Dendritic cell treated with granulocyte-macrophage colony-stimulating factor and Interleukin-4, amounts not matched to agents 40 ng/mL and 50 ng/mL, for 4 days (primary cell): Measurements from ENCODE around the gene S100A7.

Experiments
- H3K27ac Mint-ChIP-seq: one replicate; pipeline ENCODE4 v1.8.0; 2022; ENCODE audit warnings: mild to moderate bottlenecking, mixed read lengths
- H3K27me3 Mint-ChIP-seq: one replicate; pipeline ENCODE4 v1.8.0; 2022; ENCODE audit warnings: mild to moderate bottlenecking, mixed read lengths
- H3K36me3 Mint-ChIP-seq: one replicate; pipeline ENCODE4 v1.8.0; 2022; ENCODE audit warnings: low read depth, mixed read lengths
- H3K4me1 Mint-ChIP-seq: one replicate; pipeline ENCODE4 v1.8.0; 2022; ENCODE audit warnings: low read depth, mixed read lengths
- H3K4me3 Mint-ChIP-seq: one replicate; pipeline ENCODE4 v1.8.0; 2022; ENCODE audit warnings: mild to moderate bottlenecking, moderate library complexity, mixed read lengths
- H3K9me3 Mint-ChIP-seq: one replicate; pipeline ENCODE4 v1.8.0; 2022; ENCODE audit warnings: mixed read lengths
- intact Hi-C: fragments of 100-400 bp; cut with micrococcal nuclease; formaldehyde crosslinking; loops from one replicate; pipeline ENCODE4 v1.15.0; 2022

The S100A7 gene

GRCh38 chr1:153488731-153489130 is 28.3 kb upstream of the S100A7 start:
- H3K27me3 Mint-ChIP-seq, result peaks cover 16% of the 10 kb centered on the region
- H3K4me3 Mint-ChIP-seq, result no peak overlapping the region
- H3K4me1 Mint-ChIP-seq, result peaks cover 11% of the 10 kb centered on the region
- H3K9me3 Mint-ChIP-seq, result no peaks in the 10 kb centered on the region
- intact Hi-C loops, result no loop called here
- H3K36me3 Mint-ChIP-seq, result no peaks in the 10 kb centered on the region
- H3K27ac Mint-ChIP-seq, result no peak overlapping the region

GRCh38 chr1:153487707-153488106 is 27.3 kb upstream of the S100A7 start:
- H3K4me3 Mint-ChIP-seq, result no peak overlapping the region
- H3K9me3 Mint-ChIP-seq, result no peaks in the 10 kb centered on the region

GRCh38 chr1:153485863-153486262 is 25.4 kb upstream of the S100A7 start:
- H3K36me3 Mint-ChIP-seq, result no peaks in the 10 kb centered on the region

More at GRCh38 chr1:153487707-153488106, 27.3 kb upstream of the S100A7 start:
- no peaks in the 10 kb centered on the region for H3K36me3 Mint-ChIP-seq
- no peak overlapping the region for H3K27ac Mint-ChIP-seq
- peaks cover 18% of the 10 kb centered on the region for H3K27me3 Mint-ChIP-seq
- peaks cover 11% of the 10 kb centered on the region for H3K4me1 Mint-ChIP-seq
- intact Hi-C loops, result no loop called here

DNA sequence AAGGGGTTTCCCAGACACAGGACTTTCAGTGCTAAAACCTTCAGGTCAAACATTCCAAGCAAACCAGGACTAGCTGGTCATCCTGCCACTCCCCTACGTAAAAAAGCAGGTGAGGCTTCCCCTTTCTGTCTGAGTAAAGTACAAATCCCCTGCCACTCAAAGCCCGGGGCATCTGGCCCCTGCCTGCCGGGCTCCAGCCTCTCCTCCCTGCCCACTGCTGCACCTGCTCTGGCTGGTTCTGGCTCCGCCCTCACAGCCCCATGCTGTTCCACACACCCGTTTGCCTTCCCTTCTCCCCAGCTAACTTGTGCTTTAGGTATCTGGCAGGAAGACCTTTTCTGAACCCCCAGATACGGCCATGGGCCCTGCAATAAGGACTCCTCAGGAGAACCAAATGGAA is 23.3 kb upstream of the S100A7 start:
- peaks cover 31% of the 10 kb centered on the region for H3K27me3 Mint-ChIP-seq
- H3K27ac Mint-ChIP-seq, result no peak overlapping the region
- intact Hi-C loops, result no loop called here

More at GRCh38 chr1:153485863-153486262, 25.4 kb upstream of the S100A7 start:
- peaks cover 4% of the 10 kb centered on the region for H3K4me1 Mint-ChIP-seq
- H3K27ac Mint-ChIP-seq, result no peak overlapping the region
- H3K4me3 Mint-ChIP-seq, result no peak overlapping the region
- H3K27me3 Mint-ChIP-seq, result peaks cover 18% of the 10 kb centered on the region
- intact Hi-C loops, result no loop called here
- H3K9me3 Mint-ChIP-seq, result no peaks in the 10 kb centered on the region

GRCh38 chr1:153481124-153481523 is 20.7 kb upstream of the S100A7 start:
- H3K27me3 Mint-ChIP-seq, result peaks cover 29% of the 10 kb centered on the region
- H3K4me1 Mint-ChIP-seq, result no peaks in the 10 kb centered on the region
- intact Hi-C loops, result no loop called here
- no peak overlapping the region for H3K27ac Mint-ChIP-seq
- H3K9me3 Mint-ChIP-seq, result no peaks in the 10 kb centered on the region
- no peak overlapping the region for H3K4me3 Mint-ChIP-seq
- no peaks in the 10 kb centered on the region for H3K36me3 Mint-ChIP-seq

More for the DNA sequence above, 23.3 kb upstream of the S100A7 start:
- Mint-ChIP-seq H3K4me1 (no peaks in the 10 kb centered on the region), H3K9me3 (no peaks in the 10 kb centered on the region), H3K4me3 (no peak overlapping the region), H3K36me3 (no peaks in the 10 kb centered on the region)

- no peak overlapping the region for H3K4me3 Mint-ChIP-seq
- H3K9me3 Mint-ChIP-seq, result no peaks in the 10 kb centered on the region
- H3K27ac Mint-ChIP-seq, result no peak overlapping the region
- no peaks in the 10 kb centered on the region for H3K36me3 Mint-ChIP-seq
- peaks cover 24% of the 10 kb centered on the region for H3K27me3 Mint-ChIP-seq
- no peaks in the 10 kb centered on the region for H3K4me1 Mint-ChIP-seq
- intact Hi-C loops, result no loop called here
Observed at GRCh38 chr1:153478692-153479618, 18.5 kb upstream of the S100A7 start.

- Mint-ChIP-seq H3K27me3 (peaks cover 20% of the 10 kb centered on the region), H3K9me3 (peaks cover 3% of the 10 kb centered on the region), H3K27ac (no peak overlapping the region), H3K4me3 (no peak overlapping the region), H3K4me1 (no peaks in the 10 kb centered on the region), H3K36me3 (no peaks in the 10 kb centered on the region)
- intact Hi-C loops, result no loop called here
Observed at GRCh38 chr1:153478047-153478691, 17.7 kb upstream of the S100A7 start.

- peaks cover 20% of the 10 kb centered on the region for H3K27me3 Mint-ChIP-seq
- no peaks in the 10 kb centered on the region for H3K36me3 Mint-ChIP-seq
- no peaks in the 10 kb centered on the region for H3K4me1 Mint-ChIP-seq
- H3K27ac Mint-ChIP-seq, result no peak overlapping the region
- peaks cover 17% of the 10 kb centered on the region for H3K9me3 Mint-ChIP-seq
- H3K4me3 Mint-ChIP-seq, result no peak overlapping the region
- intact Hi-C loops, result no loop called here
Observed at GRCh38 chr1:153476491-153477093, 16.1 kb upstream of the S100A7 start.

DNA sequence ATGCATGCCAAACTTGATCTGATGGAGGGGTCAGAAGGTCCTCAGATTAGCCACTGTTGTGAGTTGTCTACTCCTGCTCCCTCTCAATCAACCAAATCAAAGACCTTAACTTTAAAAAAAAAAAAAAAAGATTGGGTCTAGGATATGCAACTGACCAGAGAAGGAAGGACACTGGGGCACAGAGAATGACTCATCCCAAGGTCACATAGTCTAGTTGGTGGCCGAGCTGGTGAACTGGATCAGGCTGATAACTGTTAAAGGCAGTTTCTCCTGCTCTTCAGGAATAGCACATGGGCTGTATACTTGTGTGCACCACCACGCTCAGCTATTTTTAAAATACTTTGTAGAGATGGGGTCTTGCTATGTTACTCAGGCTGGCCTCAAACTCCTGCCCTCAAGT is 14.8 kb upstream of the S100A7 start:
- H3K4me3 Mint-ChIP-seq, result no peak overlapping the region
- H3K36me3 Mint-ChIP-seq, result no peaks in the 10 kb centered on the region
- no peak overlapping the region for H3K27ac Mint-ChIP-seq
- intact Hi-C loops, result no loop called here
- H3K9me3 Mint-ChIP-seq, result peaks cover 26% of the 10 kb centered on the region
- peaks cover 8% of the 10 kb centered on the region for H3K4me1 Mint-ChIP-seq
- peaks cover 13% of the 10 kb centered on the region for H3K27me3 Mint-ChIP-seq

DNA sequence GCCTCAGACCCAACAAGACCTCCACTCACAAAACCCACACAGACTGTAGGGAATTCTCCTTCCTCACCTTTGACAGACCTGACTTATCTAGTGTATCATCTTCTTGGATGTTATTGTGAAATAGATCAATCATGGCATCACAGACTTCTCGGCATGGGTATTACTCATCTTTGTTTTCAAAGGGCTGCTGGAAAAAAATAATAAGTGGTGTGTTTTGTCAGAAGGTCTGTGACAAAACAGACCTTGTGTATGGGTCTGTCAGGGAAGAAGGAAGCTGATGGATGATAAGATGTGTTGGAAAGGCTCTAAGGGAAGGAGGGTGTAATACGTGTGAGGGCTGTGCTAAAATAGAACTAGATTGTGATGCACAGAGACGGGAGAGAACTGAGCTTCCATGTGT is 13.9 kb upstream of the S100A7 start:
- Mint-ChIP-seq H3K9me3 (peaks cover 26% of the 10 kb centered on the region), H3K27me3 (peaks cover 9% of the 10 kb centered on the region), H3K4me3 (no peak overlapping the region), H3K27ac (no peak overlapping the region), H3K4me1 (peaks cover 8% of the 10 kb centered on the region), H3K36me3 (no peaks in the 10 kb centered on the region)
- intact Hi-C loops, result no loop called here

DNA sequence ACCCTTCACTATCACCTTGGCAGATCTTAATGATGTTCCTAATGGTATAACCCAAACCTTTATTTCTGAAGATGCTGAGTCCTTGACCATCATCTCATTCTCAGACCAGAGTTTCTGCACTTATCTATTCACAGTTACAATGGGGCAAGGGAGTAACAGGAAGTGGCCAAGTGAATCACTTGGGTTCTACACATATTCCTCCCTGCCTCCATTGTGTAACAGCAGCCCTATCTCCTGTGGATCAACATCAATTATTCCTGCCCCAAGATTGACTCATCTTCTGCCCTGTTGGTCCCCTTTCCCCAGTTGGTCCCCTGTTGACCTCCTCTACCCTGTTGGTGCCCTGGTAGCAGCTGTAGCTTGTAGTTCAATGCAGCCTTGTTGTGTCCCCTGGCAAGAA is 10.3 kb upstream of the S100A7 start:
- no peak overlapping the region for H3K4me3 Mint-ChIP-seq
- intact Hi-C loops, result no loop called here
- H3K9me3 Mint-ChIP-seq, result peaks cover 26% of the 10 kb centered on the region
- no peaks in the 10 kb centered on the region for H3K36me3 Mint-ChIP-seq
- H3K27ac Mint-ChIP-seq, result no peak overlapping the region
- H3K27me3 Mint-ChIP-seq, result peaks cover 16% of the 10 kb centered on the region
- H3K4me1 Mint-ChIP-seq, result peaks cover 8% of the 10 kb centered on the region

DNA sequence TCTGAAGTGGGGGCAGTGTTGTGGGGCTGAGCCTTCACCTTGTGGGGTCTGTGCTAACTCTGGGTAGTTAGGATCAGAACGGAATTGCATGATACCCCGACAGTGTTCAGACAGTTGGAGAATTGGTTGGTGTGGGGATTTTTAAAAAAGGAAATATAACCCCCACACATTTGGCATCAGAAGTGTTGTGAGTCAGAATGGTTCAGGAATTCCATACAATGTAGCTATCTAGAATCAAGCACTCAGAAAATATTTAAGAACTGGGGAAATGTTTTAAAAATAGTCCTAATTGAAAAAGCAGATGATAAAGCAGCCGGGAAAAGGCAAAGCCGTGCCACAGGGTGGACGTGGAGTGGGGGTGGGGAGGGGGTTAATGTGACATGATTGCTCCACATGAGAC is 6.5 kb upstream of the S100A7 start:
- Mint-ChIP-seq H3K27me3 (peaks cover 29% of the 10 kb centered on the region), H3K4me1 (peaks cover 16% of the 10 kb centered on the region), H3K4me3 (no peak overlapping the region), H3K9me3 (peaks cover 11% of the 10 kb centered on the region), H3K36me3 (no peaks in the 10 kb centered on the region), H3K27ac (no peak overlapping the region)
- intact Hi-C loops, result no loop called here

DNA sequence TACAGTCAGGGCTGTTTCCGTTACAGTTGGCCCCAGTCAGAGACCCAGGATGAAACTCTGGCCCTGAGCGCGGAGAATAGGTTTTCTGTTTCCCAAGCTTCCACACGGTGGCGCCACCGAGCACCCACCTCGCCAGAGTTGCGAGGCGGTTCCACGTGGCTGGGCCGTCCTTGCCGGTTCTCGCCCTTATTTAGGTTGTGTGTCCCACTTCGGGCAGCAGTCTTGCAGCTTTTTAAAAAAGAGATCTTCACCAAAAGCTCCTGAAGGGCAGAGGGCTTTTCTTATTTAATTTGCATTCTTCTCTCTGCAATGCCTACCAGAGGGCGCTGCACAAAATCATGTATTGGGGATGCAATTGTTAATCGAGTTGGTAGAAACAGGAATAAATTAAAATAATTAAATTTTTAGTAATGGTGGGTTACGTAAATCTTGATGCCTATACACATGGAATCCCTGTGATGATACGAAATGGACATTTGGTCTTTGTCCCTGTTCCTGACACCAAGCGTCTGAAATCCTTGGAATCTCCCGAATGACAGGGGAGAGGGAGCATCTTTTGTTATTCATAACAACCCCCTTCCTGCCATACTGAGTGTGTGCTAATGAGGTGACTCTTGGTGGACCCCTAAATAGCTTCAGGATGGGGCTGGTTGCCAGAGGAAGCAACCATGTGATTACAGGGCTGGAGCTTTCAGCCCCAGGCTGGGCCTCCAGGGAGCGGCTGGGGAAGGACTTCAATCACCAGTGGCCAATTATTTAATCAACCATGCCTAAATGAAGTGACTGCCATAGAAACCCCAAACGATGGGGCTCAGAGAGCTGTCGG is 5.6 kb upstream of the S100A7 start:
- intact Hi-C loops, result no loop called here
- Mint-ChIP-seq H3K27ac (no peak overlapping the region), H3K9me3 (peaks cover 7% of the 10 kb centered on the region), H3K4me3 (no peak overlapping the region), H3K36me3 (no peaks in the 10 kb centered on the region), H3K27me3 (peaks cover 29% of the 10 kb centered on the region), H3K4me1 (peaks cover 15% of the 10 kb centered on the region)
